CD4-positive, CD25-positive, alpha-beta regulatory T cell (primary cell): ENCODE measurements around the gene MTF2. TPM values are rescaled to one million over a fixed set of nuclear protein-coding genes. Genes with fewer than 3 reads are reported as not detected.

ENCODE experiments used
- ATAC-seq, 2 donors: fragments of 150-1000 bp; cut with Tn5 transposase; one replicate each; pipeline ENCODE4 v1.10.0; 2021; ENCODE audit warnings: low read depth in 2 of 2, moderate number of reproducible peaks in 2 of 2, moderate library complexity in 1 of 2
- DNase-seq, 3 donors: peaks; one replicate each; pipeline versions ENCODE4 v3.0.0 to v3.0.0-alpha.2; 2012 to 2022; ENCODE audit warnings: mixed read lengths in 1 of 3
- H3K27ac ChIP-seq: one replicate; pipeline ENCODE4 v1.7.0; 2013; ENCODE audit warnings: mild to moderate bottlenecking, low read length; ENCODE audit not compliant: insufficient read depth, poor library complexity, severe bottlenecking
- H3K27me3 ChIP-seq: one replicate; pipeline ENCODE4 v1.7.0; 2013; ENCODE audit warnings: low read length; ENCODE audit not compliant: control insufficient read depth, insufficient read depth
- H3K36me3 ChIP-seq: one replicate; pipeline ENCODE4 v1.7.0; 2013; ENCODE audit warnings: mild to moderate bottlenecking, low read length, moderate library complexity; ENCODE audit not compliant: control insufficient read depth, insufficient read depth
- H3K4me1 ChIP-seq: 2 replicates; pipeline ENCODE4 v1.7.0; 2013; ENCODE audit warnings: mild to moderate bottlenecking, low read length; ENCODE audit not compliant: insufficient read depth, control insufficient read depth, poor library complexity, severe bottlenecking
- H3K4me3 ChIP-seq: one replicate; pipeline ENCODE4 v1.7.0; 2013; ENCODE audit warnings: low read depth, mild to moderate bottlenecking, low read length, moderate library complexity
- H3K9me3 ChIP-seq, 2 experiments: 1 replicate in 1 of 2; 2 replicates in 1 of 2; pipeline ENCODE4 v1.7.0; 2013; ENCODE audit warnings: low read length in 2 of 2, mild to moderate bottlenecking in 1 of 2, moderate library complexity in 1 of 2; ENCODE audit not compliant: control insufficient read depth in 2 of 2
- H3K27ac Mint-ChIP-seq, 3 donors: one replicate each; pipeline ENCODE4 v1.8.0; 2020 to 2022; ENCODE audit warnings: mild to moderate bottlenecking in 3 of 3, mixed read lengths in 3 of 3, moderate library complexity in 2 of 3
- H3K27me3 Mint-ChIP-seq: one replicate; pipeline ENCODE4 v1.8.0; 2022; ENCODE audit warnings: mild to moderate bottlenecking, mixed read lengths
- H3K36me3 Mint-ChIP-seq: one replicate; pipeline ENCODE4 v1.8.0; 2020; ENCODE audit warnings: mixed read lengths
- H3K4me1 Mint-ChIP-seq, 4 donors: one replicate each; pipeline ENCODE4 v1.8.0; 2020 to 2022; ENCODE audit warnings: mixed read lengths in 4 of 4, mild to moderate bottlenecking in 1 of 4
- H3K4me3 Mint-ChIP-seq, 4 donors: one replicate each; pipeline ENCODE4 v1.8.0; 2020 to 2022; ENCODE audit warnings: mild to moderate bottlenecking in 4 of 4, mixed read lengths in 4 of 4, moderate library complexity in 3 of 4
- H3K9me3 Mint-ChIP-seq, 7 donors: one replicate each; pipeline ENCODE4 v1.8.0; 2020 to 2022; ENCODE audit warnings: mixed read lengths in 7 of 7, mild to moderate bottlenecking in 3 of 7, moderate library complexity in 2 of 7
- polyA plus RNA-seq, 4 donors: library from polyadenylated mRNA; unstranded; fragments of 300-500 nt; fragmentation: Illumina TruSeq; gene quantifications; one replicate each; pipeline ENCODE4 v1.2.3, GENCODE V29; 2021
- total RNA-seq: library from RNA; stranded (reverse); gene quantifications from one replicate; pipeline ENCODE4 v1.2.3, GENCODE V29; 2022

MTF2 gene
- total and polyA plus RNA-seq, 5 donors from 2014 or later = 53.0 to 80.5 (median 77.5) TPM

DNA sequence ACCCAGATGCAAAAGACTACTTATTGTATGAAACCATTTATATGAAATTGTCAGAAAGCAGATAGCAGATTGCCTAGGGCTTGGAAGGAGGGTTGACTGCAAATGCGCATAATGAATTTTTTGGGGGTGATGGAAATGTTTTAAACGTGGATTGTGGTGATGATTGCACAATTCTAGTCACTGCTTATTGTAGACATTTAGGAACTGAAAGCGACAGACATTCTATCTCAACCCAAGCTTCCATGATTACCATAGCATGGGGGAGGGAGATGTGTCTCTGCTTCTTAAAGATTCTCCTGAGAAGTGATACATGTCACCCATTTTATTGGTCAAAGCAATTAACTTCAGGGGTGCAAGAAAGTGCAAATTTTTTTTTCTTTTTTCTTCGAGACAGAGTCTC, 2.8 kb upstream of the MTF2 start:
- no peak for DNase-seq
- H3K36me3 Mint-ChIP-seq = peaks cover 3% of the 10 kb centered on the region
- peak overlapping the region in 1 of 3 donors; percentile 7 for H3K27ac Mint-ChIP-seq
- Histone ChIP-seq H3K9me3 (no peaks in the 10 kb centered on the region), H3K4me3 (no peak overlapping the region), H3K27ac (no peak overlapping the region), H3K4me1 (peaks cover 20% of the 10 kb centered on the region), H3K27me3 (no peaks in the 10 kb centered on the region), H3K36me3 (no peaks in the 10 kb centered on the region)
- ATAC-seq = no peak
- H3K9me3 Mint-ChIP-seq = no peaks in the 10 kb centered on the region
- peak overlapping the region in 2 of 4 donors; percentile 34 to 42 for H3K4me3 Mint-ChIP-seq
- peaks cover 15 to 31% (median 23%) of the 10 kb centered on the region in 4 donors for H3K4me1 Mint-ChIP-seq
- H3K27me3 Mint-ChIP-seq = peaks cover 4% of the 10 kb centered on the region

DNA sequence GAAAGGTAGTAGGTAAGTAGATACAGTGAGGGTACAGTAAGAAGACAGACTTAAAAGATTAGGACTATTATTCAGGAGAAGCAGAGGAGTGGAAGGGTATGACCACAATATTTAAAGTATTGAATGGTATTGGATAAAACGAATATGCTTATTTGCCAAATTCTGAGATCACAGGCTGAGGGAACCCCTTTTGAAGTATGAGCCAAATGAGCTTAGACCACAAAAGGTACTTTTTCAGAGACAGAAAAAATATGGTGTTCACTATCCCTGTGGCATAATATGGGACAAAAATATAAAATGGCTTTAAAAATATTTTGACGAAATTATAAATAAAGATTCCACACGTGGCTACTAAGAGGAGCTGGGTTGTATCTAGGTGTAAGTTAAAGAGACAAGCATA, 880 bp upstream of the MTF2 start:
- peaks cover 4% of the 10 kb centered on the region for H3K36me3 Mint-ChIP-seq
- H3K9me3 ChIP-seq = no peaks in the 10 kb centered on the region
- H3K27ac Mint-ChIP-seq = peak overlapping the region; percentile 97 to 99 (median 98)
- peaks cover 3% of the 10 kb centered on the region for H3K36me3 ChIP-seq
- peak in 1 of 3 donors; percentile 16 for DNase-seq
- no peaks in the 10 kb centered on the region for H3K27me3 ChIP-seq
- peaks cover 23 to 50% (median 33%) of the 10 kb centered on the region in 4 donors for H3K4me1 Mint-ChIP-seq
- H3K27ac ChIP-seq = peak overlapping the region; percentile 87
- H3K27me3 Mint-ChIP-seq = peaks cover 4% of the 10 kb centered on the region
- H3K9me3 Mint-ChIP-seq = no peaks in the 10 kb centered on the region
- H3K4me3 Mint-ChIP-seq = peak overlapping the region; percentile 99 to 100 (median 99)
- peaks cover 36% of the 10 kb centered on the region for H3K4me1 ChIP-seq
- peak overlapping the region; percentile 98 for H3K4me3 ChIP-seq
- ATAC-seq = no peak

DNA sequence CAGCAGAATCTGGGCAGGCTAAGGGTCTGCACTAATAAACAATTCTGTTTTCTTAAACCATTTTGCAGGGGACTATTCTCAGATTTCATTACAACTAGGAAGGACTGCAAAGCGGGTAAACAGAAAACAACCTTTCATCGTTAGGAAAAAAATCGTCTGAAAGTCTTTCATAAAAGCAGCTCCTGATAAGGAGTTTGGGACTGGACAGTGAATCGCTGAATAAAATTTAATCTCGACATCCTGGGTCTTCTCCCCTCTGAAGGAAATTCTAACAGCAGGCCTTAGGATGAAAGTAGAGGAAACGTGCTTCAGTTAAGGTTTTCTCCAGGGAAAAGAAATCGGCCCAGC, 471 bp upstream of the MTF2 start:
- peak overlapping the region; percentile 99 to 100 (median 99) for H3K4me3 Mint-ChIP-seq
- no peak for ATAC-seq
- Histone ChIP-seq H3K36me3 (peaks cover 5% of the 10 kb centered on the region), H3K4me3 (peak overlapping the region; percentile 98), H3K27me3 (no peaks in the 10 kb centered on the region), H3K27ac (peak overlapping the region; percentile 87), H3K4me1 (peaks cover 39% of the 10 kb centered on the region), H3K9me3 (no peaks in the 10 kb centered on the region)
- H3K27me3 Mint-ChIP-seq = peaks cover 4% of the 10 kb centered on the region
- no peaks in the 10 kb centered on the region for H3K9me3 Mint-ChIP-seq
- H3K4me1 Mint-ChIP-seq = peaks cover 27 to 54% (median 37%) of the 10 kb centered on the region in 4 donors
- H3K27ac Mint-ChIP-seq = peak overlapping the region; percentile 97 to 99 (median 98)
- no peak for DNase-seq
- H3K36me3 Mint-ChIP-seq = peaks cover 8% of the 10 kb centered on the region

DNA sequence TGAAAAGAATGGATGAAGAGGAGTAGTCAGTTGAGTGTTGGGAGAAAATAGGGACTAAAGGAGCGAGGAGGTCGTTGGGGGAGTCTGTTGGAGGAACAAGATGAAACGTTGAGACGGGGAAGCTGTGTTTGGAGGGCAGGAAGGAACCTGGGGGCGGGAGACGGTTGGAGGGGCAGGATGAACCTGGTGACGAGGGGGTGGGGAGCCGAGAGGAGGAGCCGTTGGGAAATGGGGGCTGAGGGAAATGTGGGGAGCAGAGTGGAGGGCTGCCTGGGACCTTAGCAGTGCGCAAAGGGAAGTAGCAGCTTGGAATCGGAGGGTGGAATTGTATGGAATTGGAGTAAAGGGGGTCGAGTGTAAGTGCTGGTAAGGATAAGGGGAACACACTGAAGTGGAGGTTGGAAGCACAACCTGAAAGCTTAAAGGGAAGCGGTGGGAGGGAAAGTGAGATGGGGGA, 630 bp downstream of the MTF2 start:
- peaks cover 32 to 65% (median 47%) of the 10 kb centered on the region in 4 donors for H3K4me1 Mint-ChIP-seq
- no peak for ATAC-seq

DNA sequence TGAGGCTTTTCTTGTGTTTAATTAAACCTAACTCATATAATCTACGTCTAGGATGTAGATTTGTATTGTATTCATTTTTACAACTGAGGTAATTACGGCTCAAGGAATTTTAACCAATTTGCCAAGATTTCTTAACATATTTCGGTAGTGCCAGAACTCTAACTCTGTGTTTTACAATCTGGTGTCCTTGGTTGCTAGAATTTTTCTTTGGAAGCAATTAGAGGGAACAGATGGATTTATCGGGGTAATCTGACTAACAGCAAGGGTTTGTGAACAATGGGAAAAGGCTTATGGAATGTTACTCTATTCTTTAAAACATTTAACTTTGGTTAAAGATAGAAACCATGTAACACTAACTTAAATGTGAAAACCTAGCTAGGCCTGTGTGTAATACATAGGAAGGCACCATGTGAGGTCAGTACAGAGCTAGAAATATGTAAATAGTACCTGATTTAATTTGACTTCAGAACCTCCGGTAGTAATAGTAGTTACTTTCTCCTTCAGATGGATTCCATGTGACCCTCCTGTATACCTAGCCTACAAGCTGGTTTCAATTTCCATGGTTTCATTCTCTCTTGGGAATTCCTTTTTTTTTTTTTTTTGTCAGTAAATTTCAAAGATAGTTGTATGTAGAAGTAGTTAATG, 1.2 kb downstream of the MTF2 start:
- H3K27me3 Mint-ChIP-seq = no peaks in the 10 kb centered on the region
- Histone ChIP-seq H3K9me3 (no peaks in the 10 kb centered on the region), H3K27ac (peak overlapping the region; percentile 87), H3K27me3 (no peaks in the 10 kb centered on the region), H3K36me3 (peaks cover 12% of the 10 kb centered on the region), H3K4me3 (peak overlapping the region; percentile 98), H3K4me1 (peaks cover 45% of the 10 kb centered on the region)
- peak; percentile 69 to 71 for ATAC-seq
- H3K4me3 Mint-ChIP-seq = peak overlapping the region; percentile 99 to 100 (median 99)
- H3K36me3 Mint-ChIP-seq = peaks cover 17% of the 10 kb centered on the region
- peaks cover 32 to 68% (median 49%) of the 10 kb centered on the region in 4 donors for H3K4me1 Mint-ChIP-seq
- no peaks in the 10 kb centered on the region for H3K9me3 Mint-ChIP-seq
- peak in 2 of 3 donors; percentile 61 to 83 for DNase-seq
- H3K27ac Mint-ChIP-seq = peak overlapping the region; percentile 97 to 99 (median 98)

More for the DNA sequence above, 630 bp downstream of the MTF2 start:
- Mint-ChIP-seq H3K27ac (peak overlapping the region; percentile 97 to 99 (median 98)), H3K36me3 (peaks cover 15% of the 10 kb centered on the region), H3K9me3 (no peaks in the 10 kb centered on the region), H3K27me3 (peaks cover 3% of the 10 kb centered on the region), H3K4me3 (peak overlapping the region; percentile 99 to 100 (median 99))
- peak in 2 of 3 donors; percentile 12 to 41 for DNase-seq
- peak overlapping the region; percentile 98 for H3K4me3 ChIP-seq
- no peaks in the 10 kb centered on the region for H3K9me3 ChIP-seq
- H3K36me3 ChIP-seq = peaks cover 10% of the 10 kb centered on the region
- H3K27me3 ChIP-seq = no peaks in the 10 kb centered on the region
- H3K27ac ChIP-seq = peak overlapping the region; percentile 87
- peaks cover 45% of the 10 kb centered on the region for H3K4me1 ChIP-seq

DNA sequence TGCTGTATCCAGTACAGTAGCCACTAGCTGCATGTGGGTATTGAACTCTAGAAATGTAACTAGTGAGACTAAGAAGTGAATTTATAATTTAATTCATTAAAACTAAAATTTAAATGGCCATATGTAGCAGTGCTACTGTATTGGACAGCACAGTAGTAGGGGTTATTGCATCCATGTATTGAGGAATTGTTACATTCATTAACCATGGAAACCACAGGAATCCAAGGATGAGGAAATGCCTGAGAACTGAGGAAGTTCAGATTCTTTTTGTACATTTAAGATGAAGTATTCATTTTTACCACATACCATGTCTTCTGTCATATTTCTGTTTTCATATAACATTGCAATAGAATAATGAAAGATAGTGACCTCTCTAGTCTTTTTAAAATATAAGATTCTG, 2.6 kb downstream of the MTF2 start:
- H3K4me3 ChIP-seq = peak overlapping the region; percentile 98

DNA sequence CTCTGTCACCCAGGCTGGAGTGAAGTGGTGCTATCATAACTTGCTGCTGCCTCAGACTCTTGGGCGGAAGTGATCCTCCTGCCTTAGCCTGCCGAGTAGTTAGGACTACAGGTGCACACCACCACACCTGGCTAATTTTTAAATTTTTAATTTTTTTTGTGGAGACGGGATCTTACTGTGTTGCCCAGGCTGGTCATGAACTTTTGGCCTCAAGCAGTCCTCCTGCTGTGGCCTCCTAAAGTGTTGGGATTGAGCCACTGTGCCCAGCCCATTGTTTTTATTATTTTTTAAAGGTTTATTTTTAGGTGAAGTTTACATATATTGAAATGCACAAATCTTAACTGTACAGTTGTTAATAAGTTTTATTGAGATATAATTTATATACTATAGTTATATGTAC, 3.2 kb downstream of the MTF2 start:
- no peaks in the 10 kb centered on the region for H3K27me3 Mint-ChIP-seq
- no peak for ATAC-seq
- H3K9me3 Mint-ChIP-seq = no peaks in the 10 kb centered on the region
- H3K36me3 Mint-ChIP-seq = peaks cover 29% of the 10 kb centered on the region
- Histone ChIP-seq H3K4me3 (peak overlapping the region; percentile 98), H3K27me3 (no peaks in the 10 kb centered on the region), H3K36me3 (peaks cover 23% of the 10 kb centered on the region), H3K9me3 (no peaks in the 10 kb centered on the region), H3K27ac (no peak overlapping the region), H3K4me1 (peaks cover 51% of the 10 kb centered on the region)
- H3K27ac Mint-ChIP-seq = no peak overlapping the region
- peak overlapping the region; percentile 5 to 100 (median 37) for H3K4me3 Mint-ChIP-seq
- no peak for DNase-seq
- H3K4me1 Mint-ChIP-seq = peaks cover 43 to 82% (median 62%) of the 10 kb centered on the region in 4 donors

More for the DNA sequence above, 2.6 kb downstream of the MTF2 start:
- Histone ChIP-seq H3K27ac (peak overlapping the region; percentile 87), H3K4me1 (peaks cover 51% of the 10 kb centered on the region), H3K9me3 (no peaks in the 10 kb centered on the region), H3K27me3 (no peaks in the 10 kb centered on the region), H3K36me3 (peaks cover 23% of the 10 kb centered on the region)
- peak in 1 of 3 donors; percentile 8 for DNase-seq
- H3K4me3 Mint-ChIP-seq = peak overlapping the region; percentile 99 to 100 (median 99)
- H3K4me1 Mint-ChIP-seq = peaks cover 41 to 81% (median 59%) of the 10 kb centered on the region in 4 donors
- peaks cover 28% of the 10 kb centered on the region for H3K36me3 Mint-ChIP-seq
- peak overlapping the region in 2 of 3 donors; percentile 52 to 98 for H3K27ac Mint-ChIP-seq
- no peaks in the 10 kb centered on the region for H3K9me3 Mint-ChIP-seq
- H3K27me3 Mint-ChIP-seq = no peaks in the 10 kb centered on the region
- no peak for ATAC-seq
